Epithelial cell of proximal tubule (primary cell): ENCODE data around the gene TBCEL. TPM values are rescaled to one million over a fixed set of nuclear protein-coding genes. Genes with fewer than 3 reads are reported as not detected.

Source experiments
- DNase-seq: peaks from one replicate; pipeline ENCODE4 v3.0.0-alpha.2; 2011; ENCODE audit warnings: low read depth
- H3K4me3 ChIP-seq: 2 replicates; pipeline ENCODE4 v1.5.1; 2011; ENCODE audit warnings: low read depth, mild to moderate bottlenecking, low read length
- total RNA-seq: library from RNA; depleted of rRNA; stranded (reverse); fragments of >200 nt; gene quantifications from 2 replicates; pipeline ENCODE4 v1.2.3, GENCODE V29; 2015
- TF ChIP-seq, protein P1 (sequence below): conservative IDR thresholded peaks from 2 replicates; pipeline ENCODE4 v1.5.1; 2012; ENCODE audit warnings: low read depth, mild to moderate bottlenecking, low read length

Gene TBCEL
- total RNA-seq, 1 donor from 2014 or later = 6.1 TPM

DNA sequence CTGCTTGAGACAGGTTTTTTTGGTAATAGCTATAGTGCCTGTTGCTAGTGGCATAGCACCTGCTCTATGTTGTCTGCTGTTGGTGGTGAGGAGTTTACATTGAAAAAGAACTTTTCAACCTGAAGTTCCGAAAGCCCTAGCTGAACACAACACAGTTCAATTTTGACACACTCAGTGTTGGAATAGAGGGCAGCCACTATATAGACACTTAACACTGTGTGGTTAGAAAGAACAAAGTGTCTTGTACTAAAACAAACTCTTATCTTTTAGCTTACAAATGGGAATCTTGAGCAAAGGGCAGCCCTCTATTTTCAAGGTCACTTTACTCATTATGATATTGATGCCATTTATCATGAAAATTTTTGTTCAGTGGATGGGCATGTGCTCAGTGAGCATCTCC is 18.4 kb downstream of the TBCEL start:
- TF ChIP-seq, protein P1, sequence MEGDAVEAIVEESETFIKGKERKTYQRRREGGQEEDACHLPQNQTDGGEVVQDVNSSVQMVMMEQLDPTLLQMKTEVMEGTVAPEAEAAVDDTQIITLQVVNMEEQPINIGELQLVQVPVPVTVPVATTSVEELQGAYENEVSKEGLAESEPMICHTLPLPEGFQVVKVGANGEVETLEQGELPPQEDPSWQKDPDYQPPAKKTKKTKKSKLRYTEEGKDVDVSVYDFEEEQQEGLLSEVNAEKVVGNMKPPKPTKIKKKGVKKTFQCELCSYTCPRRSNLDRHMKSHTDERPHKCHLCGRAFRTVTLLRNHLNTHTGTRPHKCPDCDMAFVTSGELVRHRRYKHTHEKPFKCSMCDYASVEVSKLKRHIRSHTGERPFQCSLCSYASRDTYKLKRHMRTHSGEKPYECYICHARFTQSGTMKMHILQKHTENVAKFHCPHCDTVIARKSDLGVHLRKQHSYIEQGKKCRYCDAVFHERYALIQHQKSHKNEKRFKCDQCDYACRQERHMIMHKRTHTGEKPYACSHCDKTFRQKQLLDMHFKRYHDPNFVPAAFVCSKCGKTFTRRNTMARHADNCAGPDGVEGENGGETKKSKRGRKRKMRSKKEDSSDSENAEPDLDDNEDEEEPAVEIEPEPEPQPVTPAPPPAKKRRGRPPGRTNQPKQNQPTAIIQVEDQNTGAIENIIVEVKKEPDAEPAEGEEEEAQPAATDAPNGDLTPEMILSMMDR = no peak
- H3K4me3 ChIP-seq = no peak overlapping the region
- no peak for DNase-seq

DNA sequence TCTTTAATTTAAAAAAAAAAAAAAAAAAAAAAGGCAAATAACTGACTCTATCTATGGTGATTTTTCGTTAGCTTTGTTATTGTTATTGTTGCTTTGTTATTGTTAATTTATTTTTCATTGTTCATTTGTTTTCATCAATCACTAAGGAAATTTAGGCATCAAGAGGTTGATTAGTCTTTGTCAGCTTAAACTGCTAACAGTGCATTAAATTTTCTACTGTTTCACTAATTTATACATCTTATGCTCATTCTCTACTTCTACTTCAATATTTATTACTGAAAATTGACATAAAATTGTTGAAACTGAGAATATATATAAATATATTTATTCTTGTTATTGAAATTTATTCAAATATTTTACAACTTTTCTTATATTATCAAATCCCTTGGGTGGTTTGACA is 24.0 kb downstream of the TBCEL start:
- no peak for DNase-seq
- H3K4me3 ChIP-seq = no peak overlapping the region
- TF ChIP-seq, protein P1 = no peak

DNA sequence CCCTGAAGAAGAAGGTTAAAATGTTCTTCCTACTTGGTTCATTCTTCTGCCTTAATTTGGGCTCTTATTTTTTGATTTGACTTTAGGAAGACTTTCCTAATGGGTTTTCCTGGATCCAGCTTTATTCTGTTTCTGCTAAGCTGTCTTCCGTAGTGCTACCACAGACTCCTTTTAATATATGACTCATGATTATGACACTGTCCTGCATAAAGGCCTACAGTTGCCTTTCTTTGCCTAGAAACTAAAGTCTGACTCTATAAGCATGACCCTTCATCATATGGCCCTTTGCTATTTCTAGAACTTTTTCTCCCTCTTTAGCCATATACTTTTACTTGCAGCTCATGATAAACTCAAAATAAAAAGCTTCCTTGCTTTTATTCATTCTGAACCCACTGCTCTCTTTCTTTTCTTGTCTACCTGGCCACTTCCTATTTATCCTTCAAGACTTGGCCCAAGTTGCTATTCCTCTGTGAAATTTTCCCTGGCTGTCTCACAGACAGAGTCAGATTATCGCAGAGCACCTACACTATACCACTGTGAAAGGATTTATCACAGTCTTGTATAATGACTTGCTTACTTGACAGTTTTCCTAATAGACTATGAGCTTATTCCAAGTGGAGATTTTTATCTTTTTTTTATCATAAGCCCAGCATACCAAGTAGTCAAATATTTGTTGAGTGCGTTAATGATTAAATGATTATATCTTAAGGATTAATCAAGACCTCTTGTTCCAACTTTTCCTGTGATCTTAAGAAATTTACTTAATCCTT is 24.7 kb downstream of the TBCEL start:
- peak; percentile 19 for DNase-seq
- H3K4me3 ChIP-seq = no peak overlapping the region
- TF ChIP-seq, protein P1 = no peak

DNA sequence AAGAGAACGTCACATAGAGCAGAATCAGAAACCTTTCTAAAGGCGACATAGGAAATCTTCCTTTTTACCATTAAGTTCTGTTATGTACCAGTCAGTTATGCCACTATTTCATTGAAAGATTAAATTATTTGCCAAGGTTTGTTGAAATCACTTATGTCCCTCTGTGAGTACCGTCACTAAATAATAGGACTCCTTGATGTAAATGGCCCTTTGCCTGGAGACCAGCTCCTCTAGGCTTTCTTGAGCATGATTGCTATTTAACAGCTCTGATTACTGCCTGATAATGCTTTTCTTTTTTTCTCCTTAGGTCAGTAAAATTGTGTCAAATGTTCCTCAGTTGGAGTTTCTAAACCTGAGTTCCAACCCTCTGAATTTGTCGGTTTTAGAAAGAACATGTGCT is 29.3 kb downstream of the TBCEL start:
- TF ChIP-seq, protein P1 = no peak

DNA sequence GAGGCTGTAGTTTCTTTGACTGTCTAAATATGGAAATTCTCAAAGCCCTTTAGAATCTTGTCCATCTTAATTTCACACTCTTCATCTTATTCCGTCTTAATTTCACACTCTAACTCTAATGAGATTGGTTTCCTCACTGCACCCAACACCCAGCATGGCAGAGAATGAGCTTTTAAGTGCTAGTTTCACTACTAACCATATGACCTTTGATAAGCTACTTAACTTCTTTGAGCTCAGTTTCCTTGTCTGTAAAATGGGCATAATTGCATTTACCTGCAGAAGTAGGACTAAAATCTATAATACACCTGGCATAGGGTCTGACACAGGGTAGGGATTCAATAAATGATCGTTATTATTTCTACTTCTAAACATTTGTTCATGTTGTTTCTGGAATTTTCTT is 30.4 kb downstream of the TBCEL start:
- no peak for DNase-seq
- H3K4me3 ChIP-seq = no peak overlapping the region
- TF ChIP-seq, protein P1 = no peak

More for the DNA sequence above, 29.3 kb downstream of the TBCEL start:
- no peak overlapping the region for H3K4me3 ChIP-seq
- no peak for DNase-seq

DNA sequence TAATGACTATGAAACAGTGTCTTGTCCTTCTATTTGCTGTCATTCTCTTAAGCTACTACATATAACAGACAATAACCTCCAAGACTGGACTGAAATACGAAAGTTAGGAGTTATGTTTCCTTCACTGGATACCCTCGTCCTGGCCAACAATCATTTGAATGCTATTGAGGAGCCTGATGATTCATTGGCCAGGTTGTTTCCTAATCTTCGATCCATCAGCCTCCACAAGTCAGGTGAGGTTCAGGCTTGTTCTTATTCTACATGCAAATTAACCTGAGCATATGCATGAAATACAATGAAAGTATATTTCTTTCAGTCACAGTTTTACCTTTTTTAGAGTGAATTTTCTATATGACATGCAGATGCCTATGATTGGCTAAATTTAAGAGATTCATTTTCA is 31.2 kb downstream of the TBCEL start:
- no peak overlapping the region for H3K4me3 ChIP-seq
- TF ChIP-seq, protein P1 = no peak
- DNase-seq = no peak

DNA sequence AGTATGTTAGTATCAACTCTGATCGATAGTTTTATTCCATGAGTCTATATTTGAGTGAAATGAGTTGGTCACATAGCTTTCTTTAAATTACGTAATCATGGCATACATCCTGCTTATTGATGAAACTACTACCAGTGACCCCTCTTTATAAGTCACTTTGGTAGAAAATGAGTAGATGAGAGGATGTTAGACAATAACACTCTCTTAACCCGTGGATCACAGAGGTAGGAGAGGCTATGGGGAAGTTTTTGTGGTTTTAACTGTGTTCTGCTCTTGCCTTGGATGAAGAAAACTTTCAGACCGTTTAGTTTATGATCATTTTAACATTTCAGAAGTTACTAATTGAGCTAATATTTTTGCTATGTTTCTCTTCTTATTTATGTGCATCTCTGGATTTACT is 34.0 kb downstream of the TBCEL start:
- DNase-seq = no peak
- TF ChIP-seq, protein P1 = no peak
- no peak overlapping the region for H3K4me3 ChIP-seq
